Endodermal cell (in vitro differentiated cells): Measurements from ENCODE around the gene LDHB. TPM values are rescaled to one million over a fixed set of nuclear protein-coding genes. Genes with fewer than 3 reads are reported as not detected.
A peak's percentile ranks its signal among the peaks of the same experiment; 100 is the strongest.
"Not testable (repeated sequence)": the region's sequence is repeated elsewhere in the genome, so short reads cannot be mapped to it uniquely, and the experiment has no call there.

Experiments
- DNase-seq: peaks from one replicate; pipeline ENCODE4 v3.0.0-alpha.2; 2017
- H3K27ac ChIP-seq: 2 replicates; pipeline ENCODE4 v1.5.1; 2013; ENCODE audit warnings: mild to moderate bottlenecking, low read depth, low read length, moderate library complexity
- H3K27me3 ChIP-seq: 2 replicates; pipeline ENCODE4 v1.6.1; 2013; ENCODE audit warnings: mild to moderate bottlenecking, low read length, moderate library complexity; ENCODE audit not compliant: insufficient read depth, control insufficient read depth, poor library complexity, severe bottlenecking
- H3K36me3 ChIP-seq: 2 replicates; pipeline ENCODE4 v1.7.0; 2013; ENCODE audit warnings: mild to moderate bottlenecking, low read length, moderate library complexity; ENCODE audit not compliant: control insufficient read depth, insufficient read depth
- H3K4me1 ChIP-seq: one replicate; pipeline ENCODE4 v1.7.0; 2013; ENCODE audit warnings: low read length; ENCODE audit not compliant: control insufficient read depth, insufficient read depth
- H3K4me3 ChIP-seq: 2 replicates; pipeline ENCODE4 v1.5.1; 2013; ENCODE audit warnings: mild to moderate bottlenecking, low read length, moderate library complexity
- H3K9ac ChIP-seq: 2 replicates; pipeline ENCODE4 v1.6.1; 2013; ENCODE audit warnings: mild to moderate bottlenecking, low read length, moderate library complexity; ENCODE audit not compliant: poor library complexity, severe bottlenecking; ENCODE audit errors: extremely low read depth
- H3K9me3 ChIP-seq: 2 replicates; pipeline ENCODE4 v1.6.1; 2013; ENCODE audit warnings: mild to moderate bottlenecking, low read length, moderate library complexity; ENCODE audit not compliant: control insufficient read depth
- H3K27ac Mint-ChIP-seq: 2 replicates; pipeline ENCODE4 v1.8.0; 2020; ENCODE audit warnings: mixed read lengths
- H3K27me3 Mint-ChIP-seq: 2 replicates; pipeline ENCODE4 v1.8.0; 2021; ENCODE audit warnings: mild to moderate bottlenecking, mixed read lengths; ENCODE audit not compliant: insufficient read depth
- H3K36me3 Mint-ChIP-seq: 2 replicates; pipeline ENCODE4 v1.8.0; 2020; ENCODE audit warnings: low read depth, mixed read lengths
- H3K4me1 Mint-ChIP-seq: 2 replicates; pipeline ENCODE4 v1.8.0; 2020; ENCODE audit warnings: mixed read lengths
- H3K4me3 Mint-ChIP-seq: 2 replicates; pipeline ENCODE4 v1.8.0; 2020; ENCODE audit warnings: mild to moderate bottlenecking, moderate library complexity, mixed read lengths
- H3K9me3 Mint-ChIP-seq: 2 replicates; pipeline ENCODE4 v1.8.0; 2020; ENCODE audit warnings: mild to moderate bottlenecking, mixed read lengths
- WGBS, 2 experiments: methylation state at CpG; one replicate each; pipeline versions ENCODE4 v1.1.5 to v1.1.7; 2013; ENCODE audit warnings: missing lambda C conversion rate in 2 of 2, mixed read lengths in 1 of 2; ENCODE audit not compliant: insufficient coverage in 1 of 2, insufficient read length in 1 of 2; 5-methylcytosine and 5-hydroxymethylcytosine counted together
- total RNA-seq, 2 donors: library from RNA; stranded (reverse); fragmentation: NEBNext Ultra II Directional in 1 of 2; extraction: Animal tissue kit (Norgen Biotek cat#: 25700) in 1 of 2; gene quantifications; 2 replicates in 1 of 2; 3 replicates in 1 of 2; pipeline ENCODE4 v1.2.1, GENCODE V29; 2021
- TF ChIP-seq, protein P1 (sequence below): fragments of 200-600 bp; sonication (generic); conservative IDR thresholded peaks from 2 replicates; pipeline ENCODE4 v1.5.0; 2021; ENCODE audit warnings: antibody characterized with exemption, mild to moderate bottlenecking

Gene LDHB
- total RNA-seq, 2 donors from 2014 or later, result 917 to 1,694 TPM

DNA sequence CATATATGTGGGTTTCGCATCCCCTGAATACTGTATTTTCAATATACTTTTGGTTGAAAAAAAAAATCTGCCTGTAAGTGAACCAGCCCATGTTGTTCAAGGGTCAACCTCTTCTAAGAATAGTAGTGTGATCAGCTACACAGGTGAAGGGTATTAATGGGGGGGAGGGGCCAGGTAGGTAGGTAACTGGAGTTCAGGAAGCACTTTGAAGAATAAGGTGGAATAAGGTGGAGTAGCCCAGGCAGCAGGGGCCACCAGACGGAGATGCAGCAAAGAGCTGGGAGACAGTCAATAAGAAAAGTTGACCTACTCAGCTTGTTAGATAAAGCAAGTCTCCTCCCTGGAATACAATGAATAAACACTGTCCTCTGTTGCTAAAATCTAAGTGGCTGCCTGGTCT, 9.3 kb downstream of the LDHB start:
- no peaks in the 10 kb centered on the region for H3K27me3 Mint-ChIP-seq
- Histone ChIP-seq H3K27ac (no peak overlapping the region), H3K4me1 (peaks cover 14% of the 10 kb centered on the region), H3K36me3 (peaks cover 90% of the 10 kb centered on the region), H3K9me3 (no peaks in the 10 kb centered on the region), H3K9ac (no peak overlapping the region), H3K4me3 (peak overlapping the region; percentile 20), H3K27me3 (no peaks in the 10 kb centered on the region)
- peak; percentile 48 for DNase-seq
- H3K27ac Mint-ChIP-seq, result peak overlapping the region; percentile 54
- TF ChIP-seq, protein P1, sequence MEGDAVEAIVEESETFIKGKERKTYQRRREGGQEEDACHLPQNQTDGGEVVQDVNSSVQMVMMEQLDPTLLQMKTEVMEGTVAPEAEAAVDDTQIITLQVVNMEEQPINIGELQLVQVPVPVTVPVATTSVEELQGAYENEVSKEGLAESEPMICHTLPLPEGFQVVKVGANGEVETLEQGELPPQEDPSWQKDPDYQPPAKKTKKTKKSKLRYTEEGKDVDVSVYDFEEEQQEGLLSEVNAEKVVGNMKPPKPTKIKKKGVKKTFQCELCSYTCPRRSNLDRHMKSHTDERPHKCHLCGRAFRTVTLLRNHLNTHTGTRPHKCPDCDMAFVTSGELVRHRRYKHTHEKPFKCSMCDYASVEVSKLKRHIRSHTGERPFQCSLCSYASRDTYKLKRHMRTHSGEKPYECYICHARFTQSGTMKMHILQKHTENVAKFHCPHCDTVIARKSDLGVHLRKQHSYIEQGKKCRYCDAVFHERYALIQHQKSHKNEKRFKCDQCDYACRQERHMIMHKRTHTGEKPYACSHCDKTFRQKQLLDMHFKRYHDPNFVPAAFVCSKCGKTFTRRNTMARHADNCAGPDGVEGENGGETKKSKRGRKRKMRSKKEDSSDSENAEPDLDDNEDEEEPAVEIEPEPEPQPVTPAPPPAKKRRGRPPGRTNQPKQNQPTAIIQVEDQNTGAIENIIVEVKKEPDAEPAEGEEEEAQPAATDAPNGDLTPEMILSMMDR, result no peak
- H3K9me3 Mint-ChIP-seq, result no peaks in the 10 kb centered on the region
- peaks cover 94% of the 10 kb centered on the region for H3K36me3 Mint-ChIP-seq
- peaks cover 75% of the 10 kb centered on the region for H3K4me1 Mint-ChIP-seq
- 97% methylated on average over 2 of the region's 2 CpGs; no CpG with 5 or more reads in 1 of the 2 experiments for WGBS, 2 experiments
- no peak overlapping the region for H3K4me3 Mint-ChIP-seq

DNA sequence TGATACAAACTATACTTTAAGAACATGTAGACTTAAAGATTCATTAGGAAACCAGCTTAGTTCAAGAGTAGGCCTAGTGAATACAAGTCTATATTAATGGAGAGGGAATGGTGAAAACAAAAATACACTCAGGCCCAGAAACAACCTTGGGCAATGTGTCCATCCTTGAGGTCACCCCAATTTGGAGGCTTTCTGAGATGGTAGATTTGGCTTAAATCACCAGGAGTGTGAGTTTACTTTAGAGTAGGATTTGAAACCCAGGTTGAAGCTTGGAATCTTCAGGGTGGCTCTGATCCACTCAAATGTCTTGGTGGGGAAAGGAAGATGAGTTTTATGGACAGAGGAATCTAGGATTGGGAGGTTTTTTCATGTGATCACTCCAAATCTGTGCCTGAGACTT, 10.5 kb downstream of the LDHB start:
- Mint-ChIP-seq H3K27me3 (no peaks in the 10 kb centered on the region), H3K4me3 (no peak overlapping the region), H3K27ac (peak overlapping the region; percentile 56), H3K36me3 (peaks cover 95% of the 10 kb centered on the region), H3K9me3 (no peaks in the 10 kb centered on the region), H3K4me1 (peaks cover 75% of the 10 kb centered on the region)
- no peaks in the 10 kb centered on the region for H3K9me3 ChIP-seq
- peaks cover 15% of the 10 kb centered on the region for H3K4me1 ChIP-seq
- no peak overlapping the region for H3K27ac ChIP-seq
- TF ChIP-seq, protein P1, result no peak
- H3K36me3 ChIP-seq, result peaks cover 89% of the 10 kb centered on the region
- H3K4me3 ChIP-seq, result no peak overlapping the region
- no peak for DNase-seq
- no peaks in the 10 kb centered on the region for H3K27me3 ChIP-seq
- no peak overlapping the region for H3K9ac ChIP-seq

DNA sequence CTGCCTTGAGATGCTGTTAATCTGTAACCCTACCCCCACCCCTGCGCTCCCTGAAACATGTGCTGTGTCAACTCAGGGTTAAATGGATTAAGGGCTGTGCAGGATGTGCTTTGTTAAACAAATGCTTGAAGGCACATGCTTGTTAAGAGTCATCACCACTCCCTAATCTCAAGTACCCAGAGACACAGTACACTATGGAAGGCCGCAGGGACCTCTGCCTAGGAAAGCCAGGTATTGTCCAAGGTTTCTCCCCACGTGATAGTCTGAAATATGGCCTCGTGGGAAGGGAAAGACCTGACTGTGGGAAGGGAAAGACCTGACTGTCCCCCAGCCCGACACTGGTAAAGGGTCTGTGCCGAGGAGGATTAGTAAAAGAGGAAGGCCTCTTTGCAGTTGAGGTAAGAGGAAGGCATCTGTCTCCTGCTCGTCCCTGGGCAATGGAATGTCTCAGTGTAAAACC, 12.6 kb downstream of the LDHB start:
- H3K9me3 Mint-ChIP-seq, H3K4me3 ChIP-seq, H3K9me3 ChIP-seq, H3K27me3 ChIP-seq, H3K9ac ChIP-seq, H3K27ac ChIP-seq, H3K27me3 Mint-ChIP-seq: not testable (repeated sequence)
- H3K4me1 ChIP-seq, result peaks cover 17% of the 10 kb centered on the region
- H3K4me3 Mint-ChIP-seq, result peak overlapping the region; percentile 25
- peaks cover 63% of the 10 kb centered on the region for H3K4me1 Mint-ChIP-seq
- 70% methylated on average over 7 of the region's 7 CpGs; no CpG with 5 or more reads in 1 of the 2 experiments for WGBS, 2 experiments
- H3K27ac Mint-ChIP-seq, result peak overlapping the region; percentile 95
- peaks cover 93% of the 10 kb centered on the region for H3K36me3 Mint-ChIP-seq
- DNase-seq, result peak; percentile 61
- peaks cover 87% of the 10 kb centered on the region for H3K36me3 ChIP-seq

DNA sequence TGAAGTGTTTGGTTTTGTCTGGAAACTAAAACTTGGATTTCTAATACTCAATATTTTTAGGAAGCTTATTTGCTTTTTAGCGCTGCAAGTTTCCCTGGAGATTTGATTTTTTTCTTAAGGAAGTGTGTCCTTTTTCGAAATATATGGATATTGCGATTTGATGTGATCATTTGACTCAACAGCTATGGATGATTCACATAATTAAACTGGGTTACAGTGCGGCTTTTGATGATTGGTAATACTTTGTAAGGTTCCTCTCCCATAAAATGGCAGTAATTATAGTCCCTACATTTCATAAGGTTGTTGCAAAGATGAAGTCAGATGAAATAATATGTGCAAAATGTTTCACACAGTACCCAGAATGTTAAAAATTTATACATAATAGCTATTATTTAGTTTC, 13.1 kb downstream of the LDHB start:
- no peaks in the 10 kb centered on the region for H3K27me3 Mint-ChIP-seq
- Histone ChIP-seq H3K9me3 (peaks cover 4% of the 10 kb centered on the region), H3K9ac (no peak overlapping the region), H3K36me3 (peaks cover 87% of the 10 kb centered on the region), H3K4me1 (peaks cover 17% of the 10 kb centered on the region), H3K27ac (no peak overlapping the region), H3K4me3 (no peak overlapping the region), H3K27me3 (no peaks in the 10 kb centered on the region)
- H3K4me3 Mint-ChIP-seq, result no peak overlapping the region
- H3K27ac Mint-ChIP-seq, result peak overlapping the region; percentile 95
- TF ChIP-seq, protein P1, result no peak
- no peak for DNase-seq
- peaks cover 6% of the 10 kb centered on the region for H3K9me3 Mint-ChIP-seq
- 86 to 96% methylated on average over 3 to 4 of the region's 4 CpGs for WGBS, 2 experiments
- peaks cover 92% of the 10 kb centered on the region for H3K36me3 Mint-ChIP-seq
- peaks cover 63% of the 10 kb centered on the region for H3K4me1 Mint-ChIP-seq
